DLD1 (cell line): ENCODE results near the gene TLE2.
"Not testable (repeated sequence)": the region's sequence is repeated elsewhere in the genome, so short reads cannot be mapped to it uniquely, and the experiment has no call there.

Source experiments
- in situ Hi-C: cut with HindIII; loops from 2 replicates; pipeline ENCODE4 v1.10.0; 2017; ENCODE audit warnings: low sequenced_read_pairs

Gene TLE2

DNA sequence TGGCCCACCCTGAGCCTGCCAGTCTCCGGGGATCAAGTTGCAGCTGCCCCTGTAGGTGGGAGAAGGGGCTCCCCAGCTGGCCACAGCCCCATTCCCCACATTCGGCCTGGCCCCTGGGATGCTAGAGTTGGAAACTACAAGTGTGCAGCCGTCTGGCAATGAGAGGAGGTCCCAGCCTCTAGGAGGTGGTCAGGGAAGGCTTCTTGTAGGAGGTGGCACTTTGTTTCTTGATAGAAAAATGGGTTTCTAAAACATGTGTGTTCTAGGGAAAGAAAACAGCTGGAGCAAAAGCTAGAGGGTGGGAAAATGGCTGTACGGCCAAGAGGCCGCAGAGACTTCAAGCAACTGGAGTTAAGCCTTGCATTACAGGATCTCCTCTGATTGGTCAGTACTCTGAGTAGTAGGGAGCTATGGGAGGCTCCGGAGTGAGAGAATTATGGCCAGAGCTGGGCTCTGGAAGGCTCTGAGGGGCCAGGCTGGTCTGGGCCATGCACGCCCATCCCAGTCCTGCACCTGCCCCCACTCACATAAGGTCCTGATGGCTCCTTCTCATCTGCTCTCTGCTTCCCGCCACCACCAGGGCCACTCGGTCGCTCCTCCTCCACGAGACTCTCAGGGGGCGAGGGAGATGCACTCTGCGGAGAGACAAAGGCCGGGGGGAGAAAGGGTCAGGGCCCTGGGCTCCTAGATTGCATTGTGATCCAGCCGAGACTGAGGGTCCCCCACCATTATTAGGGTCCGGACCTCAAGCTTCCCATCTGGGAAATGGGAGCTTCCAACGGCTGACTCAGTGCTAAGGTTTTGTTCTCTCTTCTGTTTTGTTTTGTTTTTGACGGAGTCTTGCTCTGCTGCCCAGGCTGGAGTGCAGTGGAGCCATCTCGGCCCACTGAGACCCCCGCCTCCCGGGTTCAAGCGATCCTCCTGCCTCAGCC lies 13.7 kb downstream of the TLE2 start:
- in situ Hi-C loops: no loop called here

DNA sequence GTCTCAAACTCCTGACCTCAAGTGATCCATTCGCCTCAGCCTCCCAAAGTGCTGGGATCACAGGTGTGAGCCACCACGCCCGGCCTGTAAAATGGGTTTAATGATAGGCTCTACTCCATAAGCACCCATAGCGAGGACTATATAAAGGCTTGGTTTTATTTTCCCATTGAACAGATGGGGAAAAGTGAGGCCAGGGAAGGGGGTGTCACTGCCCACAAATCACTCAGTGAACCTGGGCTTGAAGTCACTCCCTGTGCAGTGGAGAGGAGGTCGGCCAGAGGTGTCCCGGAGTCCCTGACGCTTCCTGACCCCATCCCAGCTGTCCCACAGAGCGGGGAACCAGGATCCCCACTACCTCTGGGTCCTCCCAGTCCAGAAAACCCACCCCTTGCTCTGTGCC lies 14.9 kb downstream of the TLE2 start:
- in situ Hi-C loops: no loop called here

DNA sequence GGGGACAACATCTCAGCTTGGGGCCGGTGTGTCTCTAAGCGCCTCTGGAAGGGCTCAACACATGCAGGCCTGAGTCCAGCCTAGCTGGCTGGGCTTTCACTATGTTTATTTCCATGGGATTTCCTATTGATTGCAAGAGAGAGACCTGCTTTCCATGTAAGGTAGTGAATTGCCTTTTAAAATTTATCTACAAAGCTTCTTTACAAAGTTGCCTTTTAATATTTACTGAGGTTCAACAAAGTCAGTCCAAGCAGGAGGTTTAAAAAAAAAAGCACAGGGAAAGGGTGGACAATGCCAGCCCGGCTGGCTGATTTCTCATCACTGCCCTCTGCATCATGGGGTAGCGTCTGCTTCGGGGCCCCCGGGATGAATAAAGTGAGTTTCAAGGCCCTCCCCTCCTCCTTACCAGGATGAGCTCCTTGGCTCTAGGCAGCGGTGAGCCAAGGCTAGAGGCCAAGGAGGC lies 15.8 kb downstream of the TLE2 start:
- in situ Hi-C loops: no loop called here

DNA sequence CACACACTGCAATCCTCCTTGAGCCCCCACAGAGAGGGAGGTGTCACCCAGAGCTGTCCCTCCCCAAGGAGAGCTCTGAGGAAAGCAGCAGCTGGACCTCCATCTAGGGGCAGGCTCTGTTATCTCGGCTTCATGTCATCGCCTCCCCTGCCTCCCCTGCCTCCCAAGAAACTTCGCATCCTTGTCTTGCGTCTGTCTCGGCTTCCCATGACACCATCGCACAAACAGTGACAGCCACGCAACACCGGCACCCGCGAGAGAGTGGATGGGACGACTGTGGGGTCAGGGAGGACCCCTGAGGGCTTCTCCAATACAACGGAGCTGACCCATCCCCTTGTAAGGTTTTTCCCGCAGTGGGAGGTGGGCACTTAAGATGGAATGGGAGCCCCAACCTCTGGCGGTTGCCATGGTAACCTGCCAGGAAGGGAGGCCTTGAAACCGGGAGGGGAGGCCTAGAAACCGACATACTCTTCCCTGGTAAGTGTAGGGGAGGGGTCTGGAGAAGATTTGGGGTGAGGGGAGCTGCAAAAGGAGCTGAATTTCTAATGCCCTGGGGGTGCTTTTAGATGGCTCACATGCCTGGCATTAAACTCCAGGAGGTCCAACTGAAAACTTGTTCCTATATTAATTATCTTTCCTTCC lies 16.3 kb downstream of the TLE2 start:
- in situ Hi-C loops: no loop called here

DNA sequence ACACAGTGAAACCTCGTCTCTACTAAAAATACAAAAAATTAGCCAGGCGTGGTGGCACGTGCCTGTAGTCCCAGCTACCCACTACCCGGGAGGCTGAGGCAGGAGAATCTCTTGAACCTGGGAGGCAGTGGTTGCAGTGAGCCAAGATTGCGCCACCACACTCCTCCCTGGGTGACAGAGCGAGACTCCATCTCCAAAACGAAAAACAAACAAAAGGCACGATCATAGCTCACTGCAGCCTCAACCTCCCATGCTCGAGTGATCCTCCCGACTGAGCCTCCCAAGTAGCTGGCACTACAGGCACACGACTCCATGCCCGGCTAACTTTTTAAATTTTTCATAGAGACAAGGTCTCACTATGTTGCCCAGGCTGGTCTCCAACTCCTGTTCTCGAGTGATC lies 17.0 kb downstream of the TLE2 start:
- in situ Hi-C loops: not testable (repeated sequence)

DNA sequence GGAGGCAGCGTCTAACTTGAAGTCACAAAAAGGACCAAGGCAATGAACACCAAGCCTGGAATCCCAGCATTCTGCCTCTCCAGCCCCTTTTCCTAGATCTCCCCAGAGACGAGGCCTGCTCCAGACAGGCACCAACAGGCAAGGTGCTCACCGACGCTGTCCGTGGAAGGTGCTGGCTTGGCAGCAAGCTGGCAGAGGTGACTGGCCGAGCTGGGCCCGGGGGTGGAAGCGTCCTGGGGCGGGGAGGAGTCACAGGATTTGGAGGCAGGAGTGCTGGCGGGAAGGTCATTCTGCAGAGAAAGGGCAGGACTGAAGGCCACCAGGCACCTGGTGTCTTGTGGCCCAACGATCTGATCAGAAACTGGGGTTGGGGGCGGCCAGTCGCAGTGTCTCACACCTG lies 18.2 kb downstream of the TLE2 start:
- in situ Hi-C loops: no loop called here

DNA sequence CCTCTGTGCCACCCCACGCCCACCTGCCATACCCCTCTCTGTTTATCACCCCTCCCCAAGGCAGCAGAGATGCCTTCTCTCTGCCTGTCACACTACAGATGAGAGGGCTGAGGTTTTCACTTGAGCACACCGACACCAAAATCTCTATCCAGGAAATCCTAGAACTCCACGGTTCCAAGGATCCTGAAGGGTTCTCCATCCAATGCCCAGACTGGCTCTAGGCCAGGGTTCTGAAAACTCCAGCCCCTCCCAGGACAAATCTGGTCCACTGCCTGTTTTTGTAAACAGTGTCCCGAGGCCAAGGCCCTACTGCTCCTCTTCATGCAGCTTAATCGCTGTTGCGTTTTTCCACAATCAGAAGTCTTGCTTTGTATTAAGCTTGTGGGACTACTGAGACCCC lies 20.1 kb downstream of the TLE2 start:
- in situ Hi-C loops: no loop called here

DNA sequence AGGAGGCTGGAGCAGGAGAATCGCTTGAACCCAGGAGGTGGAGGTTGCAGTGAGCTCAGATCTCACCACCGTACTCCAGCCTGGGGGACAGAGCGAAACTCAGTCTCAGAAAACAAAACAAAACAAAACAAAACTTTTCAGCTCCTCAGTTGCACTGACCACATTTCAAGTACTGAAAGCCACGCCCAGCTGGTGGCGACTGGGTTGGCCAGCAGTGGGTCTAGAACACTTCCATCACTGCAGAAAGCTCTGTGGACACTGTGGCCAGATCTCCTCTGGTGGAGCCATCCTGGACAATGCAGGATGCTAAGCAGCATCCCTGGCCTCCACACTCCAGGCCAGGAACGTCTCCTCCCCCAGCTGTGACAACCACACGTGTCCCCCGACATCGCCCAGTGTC lies 21.1 kb downstream of the TLE2 start:
- in situ Hi-C loops: no loop called here

DNA sequence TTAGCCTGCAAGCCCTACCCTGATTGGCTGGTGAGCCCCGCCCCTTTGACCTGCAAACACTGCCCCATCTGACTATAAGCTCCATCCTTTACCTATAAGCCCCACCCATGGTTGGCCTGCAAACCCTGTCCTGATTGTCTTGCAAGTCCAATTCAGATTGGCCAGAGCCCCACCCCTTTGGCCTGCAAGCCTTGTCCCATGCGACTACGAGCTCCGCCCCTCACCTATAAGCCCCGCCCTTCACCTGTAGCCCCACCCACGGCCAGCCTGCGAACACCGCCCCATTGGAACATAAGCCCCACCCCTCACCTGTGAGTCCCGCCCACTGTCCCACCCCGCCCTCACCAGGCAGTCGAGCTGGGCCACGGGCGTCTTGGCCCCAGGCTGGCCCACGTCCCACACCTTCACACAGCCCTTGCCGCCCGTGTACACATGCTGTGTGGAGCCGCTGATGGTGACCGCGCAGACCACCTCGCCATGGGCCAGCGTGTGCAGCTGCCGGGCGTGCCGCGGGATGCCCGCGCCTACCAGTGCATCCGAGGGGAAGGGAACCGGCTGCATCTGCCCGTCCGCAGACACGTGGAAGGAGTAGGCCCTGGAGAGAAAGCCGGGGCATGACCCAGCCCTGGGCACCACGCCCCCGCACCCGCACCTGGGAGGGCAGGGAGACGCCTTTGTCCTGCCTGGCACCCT lies 22.9 kb downstream of the TLE2 start:
- in situ Hi-C loops: no loop called here

DNA sequence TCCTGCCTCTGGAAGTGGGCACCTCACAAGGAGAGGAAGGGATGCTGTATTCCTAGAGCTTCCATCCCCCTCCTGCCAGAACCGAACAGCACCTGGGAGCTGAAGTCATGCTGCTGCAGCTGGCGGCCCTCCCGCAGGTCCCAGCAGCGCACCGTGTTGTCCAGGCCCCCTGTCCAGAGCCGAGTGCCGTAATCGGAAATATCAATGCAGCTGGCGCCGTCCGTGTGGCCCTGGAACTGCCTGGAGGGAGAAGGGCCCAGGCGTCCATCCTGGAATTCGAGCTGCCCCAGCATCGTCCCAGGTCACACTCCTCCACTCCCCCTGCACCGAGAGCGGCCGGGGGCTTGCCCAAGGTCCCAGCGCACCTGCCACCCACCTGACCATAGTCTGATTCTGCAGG lies 23.7 kb downstream of the TLE2 start:
- in situ Hi-C loops: no loop called here

DNA sequence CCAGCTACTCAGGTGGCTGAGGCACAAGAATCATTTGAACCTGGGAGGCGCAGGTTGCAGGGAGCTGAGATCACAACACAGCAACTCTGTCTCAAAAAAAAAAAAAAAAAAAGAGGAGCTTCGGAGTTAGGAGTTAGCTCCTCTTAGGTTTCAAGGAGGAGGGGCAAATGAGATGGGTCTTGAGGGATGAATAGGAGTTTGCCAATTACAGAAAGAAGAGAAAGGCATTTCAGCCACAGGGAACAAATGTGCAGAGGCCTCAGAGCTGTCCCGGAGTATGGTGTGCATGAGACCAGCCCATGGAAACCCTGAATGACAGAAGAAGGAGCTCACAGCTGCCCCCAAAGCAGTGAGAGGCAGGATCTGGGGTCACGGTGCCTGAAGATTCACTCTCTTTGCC lies 24.6 kb downstream of the TLE2 start:
- in situ Hi-C loops: no loop called here

DNA sequence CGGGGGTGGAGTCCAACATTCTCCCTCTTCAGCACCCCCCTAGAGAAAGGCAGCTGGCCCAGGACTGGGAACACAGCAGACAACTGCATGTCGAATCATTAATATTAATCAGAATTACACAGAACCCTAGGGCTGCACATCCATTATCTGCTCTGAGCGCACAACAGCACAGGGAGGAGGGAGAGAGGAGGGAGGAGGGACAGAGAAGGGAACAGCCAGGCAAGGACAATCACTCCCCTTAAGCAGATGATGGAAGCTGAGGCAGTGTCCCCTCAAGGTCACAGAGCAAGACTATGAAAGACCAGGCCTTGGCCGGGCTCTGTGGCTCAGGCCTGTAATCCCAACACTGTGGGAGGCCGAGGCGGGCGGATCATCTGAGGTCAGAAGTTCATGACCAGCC lies 26.0 kb downstream of the TLE2 start:
- in situ Hi-C loops: no loop called here

DNA sequence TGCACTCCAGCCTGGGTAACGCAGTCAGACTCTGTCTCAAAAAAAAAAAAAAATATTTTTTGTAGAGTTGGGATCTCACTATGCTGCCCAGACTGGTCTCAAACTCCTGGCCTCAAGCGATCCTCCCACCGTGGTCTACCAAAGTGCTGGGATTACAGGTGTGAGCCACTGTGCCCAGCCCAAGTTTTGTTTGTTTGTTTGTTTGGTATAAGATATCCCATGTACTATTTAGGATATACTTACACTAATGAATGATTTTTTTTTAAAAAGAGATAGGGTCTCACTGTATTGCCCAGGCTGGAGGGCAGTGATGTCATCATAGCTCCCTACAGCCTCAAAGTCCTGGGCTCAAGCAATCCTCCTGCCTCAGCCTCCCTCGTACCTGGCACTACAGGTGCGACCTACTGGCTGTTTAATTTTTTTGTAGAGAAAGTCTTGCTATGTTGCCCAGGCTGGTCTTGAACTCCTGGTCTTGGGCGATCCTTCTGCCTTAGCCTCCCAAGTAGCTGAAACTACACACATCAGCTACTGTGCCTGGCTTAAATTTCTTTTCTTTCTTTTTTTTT lies 27.8 kb downstream of the TLE2 start:
- in situ Hi-C loops: no loop called here

DNA sequence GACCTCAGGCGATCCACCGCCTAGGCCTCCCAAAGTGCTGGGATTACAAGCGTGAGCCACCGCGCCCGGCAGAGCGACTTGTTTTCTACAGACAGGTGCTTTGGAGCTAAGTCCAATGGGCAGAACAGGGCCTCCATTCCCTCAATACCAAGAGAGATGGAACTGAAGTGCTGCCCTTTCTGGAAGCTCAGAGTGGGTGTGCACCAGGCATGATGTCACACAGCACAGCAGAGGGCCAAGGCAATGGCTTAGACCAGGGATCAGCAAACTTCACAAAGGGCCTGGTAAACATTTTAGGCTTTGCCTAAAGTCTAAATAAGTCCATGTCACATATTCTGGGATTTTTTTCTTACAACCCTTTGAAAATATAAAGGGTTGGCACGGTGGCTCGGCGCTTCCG lies 30.4 kb downstream of the TLE2 start:
- in situ Hi-C loops: no loop called here

DNA sequence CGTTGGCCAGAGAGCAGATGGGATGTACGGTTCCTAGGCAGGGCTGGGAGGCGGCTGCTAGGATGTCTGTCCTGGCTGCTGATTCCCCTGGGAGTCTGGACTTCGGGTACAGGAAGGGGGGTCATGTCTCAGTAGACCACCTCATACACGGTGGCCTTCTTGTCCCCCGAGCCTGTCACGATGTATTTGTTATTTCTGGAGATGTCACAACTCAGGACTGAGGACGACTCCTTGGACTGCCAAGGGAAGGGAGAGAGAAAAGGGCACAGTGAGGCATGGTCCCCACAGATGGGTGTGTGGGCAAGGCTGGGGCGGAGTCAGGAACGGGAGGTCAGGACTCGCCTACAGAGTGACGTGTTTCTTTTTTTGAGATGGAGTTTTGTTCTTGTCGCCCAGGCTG lies 31.4 kb downstream of the TLE2 start:
- in situ Hi-C loops: no loop called here

DNA sequence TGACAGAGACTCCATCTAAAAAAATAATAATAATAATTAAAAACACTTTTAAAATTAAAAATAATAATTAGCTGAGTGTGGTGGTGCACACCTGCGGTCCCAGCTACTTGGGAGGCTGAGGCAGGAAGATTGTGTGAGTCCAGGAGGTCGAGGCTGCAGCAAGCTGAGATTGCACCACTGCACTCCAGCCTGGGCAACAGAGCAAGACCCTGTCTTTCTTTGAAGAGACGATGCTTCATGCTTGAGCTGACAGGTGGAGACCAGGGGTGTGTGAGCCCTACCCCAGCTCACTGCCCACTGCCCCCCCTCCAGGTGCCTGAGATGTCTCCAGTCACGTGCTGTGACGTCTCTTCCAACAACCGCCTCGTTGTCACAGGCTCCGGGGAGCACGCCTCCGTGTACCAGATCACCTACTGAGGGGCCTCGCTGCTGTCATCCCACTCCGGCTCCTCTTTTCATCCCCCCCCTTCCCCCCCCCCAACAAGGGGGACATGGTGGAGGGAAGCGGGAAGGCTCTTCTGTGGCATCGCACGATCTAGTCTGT lies 34.4 kb downstream of the TLE2 start:
- in situ Hi-C loops: no loop called here

DNA sequence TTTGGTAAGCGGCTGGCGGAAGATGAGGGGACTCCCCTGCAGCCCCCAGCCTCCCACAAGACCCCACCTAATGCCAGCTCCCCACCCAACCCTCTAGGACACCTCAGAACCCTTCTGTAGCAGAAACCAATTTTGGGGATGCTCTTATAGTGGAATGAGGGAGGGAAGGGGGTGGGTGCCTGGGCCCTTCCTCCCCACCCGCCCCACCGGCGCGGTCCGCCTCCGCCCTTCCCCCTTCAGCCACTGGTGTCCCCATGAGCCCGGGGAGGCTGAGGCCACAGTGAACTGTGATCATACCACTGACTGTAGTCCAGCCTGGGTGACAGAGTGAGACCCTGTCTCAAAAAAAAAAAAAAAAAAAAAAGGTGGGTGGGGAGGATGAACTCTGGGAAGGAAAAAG lies 35.5 kb downstream of the TLE2 start:
- in situ Hi-C loops: no loop called here

DNA sequence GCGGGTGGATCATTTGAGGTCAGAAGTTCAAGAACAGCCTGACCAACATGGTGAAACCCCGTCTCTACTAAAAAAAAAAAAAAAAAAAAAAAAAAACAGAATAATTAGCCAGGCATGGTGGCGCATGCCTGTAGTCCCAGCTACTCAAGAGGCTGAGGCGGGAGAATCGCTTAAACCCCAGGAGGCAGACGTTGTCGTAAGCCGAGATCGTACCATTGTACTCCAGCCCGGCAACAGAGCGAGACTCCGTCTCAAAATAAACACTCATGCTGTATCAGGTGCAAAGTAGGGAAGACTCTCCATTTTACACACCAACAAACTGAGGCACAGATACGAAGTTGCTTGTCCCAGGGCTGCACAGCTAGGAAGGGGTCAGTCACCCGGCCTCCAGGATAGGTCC lies 36.1 kb downstream of the TLE2 start:
- in situ Hi-C loops: no loop called here

DNA sequence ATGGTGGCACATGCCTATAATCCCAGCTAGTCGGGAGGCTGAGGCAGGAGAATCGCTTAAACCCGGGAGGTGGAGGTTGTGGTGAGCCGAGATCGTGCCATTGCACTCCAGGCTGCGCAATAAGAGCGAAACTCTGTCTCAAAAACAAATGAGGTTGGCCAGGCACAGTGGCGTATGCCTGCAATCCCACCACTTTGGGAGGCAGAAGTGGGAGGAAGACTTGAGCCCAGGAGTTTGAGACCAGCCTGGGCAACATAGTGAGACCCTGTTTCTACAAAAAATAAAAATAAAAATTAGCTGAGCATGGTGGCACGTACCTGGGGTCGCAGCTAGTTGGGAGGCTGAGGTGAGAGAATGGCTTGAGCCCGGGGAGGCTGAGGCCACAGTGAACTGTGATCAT lies 36.7 kb downstream of the TLE2 start:
- in situ Hi-C loops: not testable (repeated sequence)

DNA sequence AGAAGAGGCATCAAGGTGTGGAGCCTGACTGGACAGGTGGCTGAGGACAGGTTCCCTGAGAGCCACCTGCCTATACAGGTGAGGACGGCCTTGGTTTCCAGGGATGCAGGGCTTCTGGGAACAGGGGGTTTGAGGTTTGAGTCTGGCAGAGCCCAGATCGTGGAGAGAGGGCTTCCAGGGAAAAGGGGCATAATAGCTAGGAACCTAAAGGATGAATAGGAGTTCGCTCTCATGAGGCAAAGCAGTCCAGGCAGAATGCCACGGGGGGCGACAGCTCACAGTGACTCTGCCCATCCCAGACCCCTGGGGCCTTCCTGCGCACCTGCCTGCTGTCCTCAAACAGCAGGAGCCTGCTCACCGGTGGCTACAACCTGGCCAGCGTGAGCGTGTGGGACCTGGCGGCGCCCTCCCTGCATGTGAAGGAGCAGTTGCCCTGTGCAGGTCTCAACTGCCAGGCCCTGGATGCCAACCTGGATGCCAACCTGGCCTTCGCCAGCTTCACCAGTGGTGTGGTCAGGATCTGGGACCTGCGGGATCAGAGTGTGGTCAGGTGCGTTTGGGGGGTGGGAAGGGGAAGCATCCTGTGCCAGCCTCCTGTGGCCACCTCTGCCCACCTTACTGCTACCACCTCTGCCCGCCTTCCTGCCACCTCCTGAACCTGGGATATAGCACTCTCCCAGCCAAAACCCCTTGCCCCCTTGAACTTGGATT lies 39.7 kb downstream of the TLE2 start:
- in situ Hi-C loops: no loop called here

DNA sequence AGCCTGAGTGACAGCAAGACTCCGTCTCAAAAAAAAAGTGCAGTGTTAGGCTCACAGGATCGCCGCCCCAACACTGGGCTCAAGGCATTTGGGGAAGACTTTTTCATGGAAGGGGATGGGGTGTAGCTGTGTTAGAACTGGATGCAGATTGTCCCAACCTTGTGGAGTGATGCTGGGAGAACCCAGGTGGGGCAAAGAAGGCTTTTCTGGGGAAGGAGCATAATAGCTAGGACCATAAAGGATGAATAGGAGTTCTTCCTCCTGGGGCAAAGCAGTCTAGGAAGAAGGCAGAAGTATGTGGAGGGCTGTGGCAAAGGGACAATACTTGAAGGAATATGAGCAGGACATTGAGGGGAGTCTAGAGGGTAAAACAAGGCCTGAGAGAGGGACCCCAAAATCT lies 40.5 kb downstream of the TLE2 start:
- in situ Hi-C loops: no loop called here
